HepG2 (cell line): Measurements from ENCODE around the gene SCAF11. TPM values are rescaled to one million over a fixed set of nuclear protein-coding genes. Genes with fewer than 3 reads are reported as not detected.

Experiments
- HMG20B ChIP-seq: conservative IDR thresholded peaks from 2 replicates; pipeline ENCODE4 v1.6.1; 2016; ENCODE audit warnings: missing genetic modification reagents, missing compliant biosample characterization
- HNRNPLL ChIP-seq: fragments of 200-400 bp; formaldehyde crosslinking; IDR thresholded peaks from 2 replicates; pipeline ENCODE4 v1.6.1; 2017; ENCODE audit warnings: mild to moderate bottlenecking, low read depth, low read length; ENCODE audit not compliant: poor library complexity, severe bottlenecking
- HOXA9 ChIP-seq: sonication (generic); formaldehyde crosslinking; IDR thresholded peaks from 2 replicates; pipeline ENCODE4 v1.8.1; 2022; ENCODE audit warnings: missing genetic modification reagents, mild to moderate bottlenecking, moderate library complexity, borderline replicate concordance
- IRF9 ChIP-seq: sonication (generic); formaldehyde crosslinking; IDR thresholded peaks from 2 replicates; pipeline ENCODE4 v1.8.0; 2022; ENCODE audit warnings: missing genetic modification reagents, mild to moderate bottlenecking, borderline replicate concordance
- MAFG ChIP-seq: sonication (generic); formaldehyde crosslinking; IDR thresholded peaks from 2 replicates; pipeline ENCODE4 v1.5.1; 2020; ENCODE audit warnings: mild to moderate bottlenecking, missing genetic modification reagents
- MED1 ChIP-seq: sonication (generic); formaldehyde crosslinking; IDR thresholded peaks from 2 replicates; pipeline ENCODE4 v1.4.0; 2020; ENCODE audit warnings: missing genetic modification reagents
- MEF2D ChIP-seq: sonication (generic); formaldehyde crosslinking; IDR thresholded peaks from 2 replicates; pipeline ENCODE4 v1.5.1; 2020; ENCODE audit warnings: mild to moderate bottlenecking, missing genetic modification reagents
- MLX ChIP-seq: IDR thresholded peaks from 2 replicates; pipeline ENCODE4 v1.6.1; 2016
- MTA1 ChIP-seq: sonication (generic); formaldehyde crosslinking; IDR thresholded peaks from 2 replicates; pipeline ENCODE4 v1.4.0; 2020; ENCODE audit warnings: missing genetic modification reagents, mild to moderate bottlenecking, borderline replicate concordance
- NFATC3 ChIP-seq: sonication (generic); formaldehyde crosslinking; IDR thresholded peaks from 2 replicates; pipeline ENCODE4 v1.5.1; 2020; ENCODE audit warnings: mild to moderate bottlenecking, missing genetic modification reagents
- PLSCR1 ChIP-seq: sonication (generic); formaldehyde crosslinking; IDR thresholded peaks from 2 replicates; pipeline ENCODE4 v1.5.0; 2020; ENCODE audit warnings: missing genetic modification reagents, mild to moderate bottlenecking, borderline replicate concordance
- RBM22 ChIP-seq: fragments of 200-400 bp; formaldehyde crosslinking; optimal IDR thresholded peaks from 2 replicates; pipeline ENCODE3; 2017; ENCODE audit warnings: mild to moderate bottlenecking, low read length, moderate library complexity
- SIN3B ChIP-seq: fragments of 150-350 bp; IDR thresholded peaks from 2 replicates; pipeline ENCODE4 v1.6.1; 2014; ENCODE audit warnings: low read length
- SMAD9 ChIP-seq: sonication (generic); formaldehyde crosslinking; IDR thresholded peaks from 2 replicates; pipeline ENCODE4 v1.5.1; 2020; ENCODE audit warnings: mild to moderate bottlenecking, missing genetic modification reagents
- SP4 ChIP-seq: sonication (generic); formaldehyde crosslinking; IDR thresholded peaks from 2 replicates; pipeline ENCODE4 v1.8.1; 2023; ENCODE audit warnings: mild to moderate bottlenecking, missing genetic modification reagents
- STAG1 ChIP-seq: sonication (generic); formaldehyde crosslinking; IDR thresholded peaks from 2 replicates; pipeline ENCODE4 v1.4.0; 2020; ENCODE audit warnings: missing genetic modification reagents
- ZBTB2 ChIP-seq: sonication (generic); formaldehyde crosslinking; IDR thresholded peaks from 2 replicates; pipeline ENCODE4 v1.8.0; 2022; ENCODE audit warnings: low read depth, missing genetic modification reagents
- ZBTB21 ChIP-seq: sonication (generic); formaldehyde crosslinking; IDR thresholded peaks from 2 replicates; pipeline ENCODE4 v1.4.0; 2020; ENCODE audit warnings: missing genetic modification reagents
- ZFP1 ChIP-seq: IDR thresholded peaks from 2 replicates; pipeline ENCODE4 v1.6.1; 2016
- ZNF256 ChIP-seq: sonication (generic); formaldehyde crosslinking; conservative IDR thresholded peaks from 2 replicates; pipeline ENCODE4 v1.4.0; 2020; ENCODE audit warnings: missing genetic modification reagents
- ZNF264 ChIP-seq: sonication (generic); formaldehyde crosslinking; IDR thresholded peaks from 2 replicates; pipeline ENCODE4 v1.4.0; 2020; ENCODE audit warnings: missing genetic modification reagents
- ZNF282 ChIP-seq: fragments of 450-650 bp; IDR thresholded peaks from 2 replicates; pipeline ENCODE4 v1.6.1; 2018; ENCODE audit not compliant: partially characterized antibody
- ZNF326 ChIP-seq: sonication (generic); formaldehyde crosslinking; IDR thresholded peaks from 2 replicates; pipeline ENCODE4 v1.4.0; 2020; ENCODE audit warnings: missing genetic modification reagents, borderline replicate concordance
- ZNF451 ChIP-seq: sonication (generic); formaldehyde crosslinking; IDR thresholded peaks from 2 replicates; pipeline ENCODE4 v1.5.0; 2020; ENCODE audit warnings: mild to moderate bottlenecking, missing genetic modification reagents
- ZNF552 ChIP-seq: sonication (generic); formaldehyde crosslinking; IDR thresholded peaks from 2 replicates; pipeline ENCODE4 v1.9.0; 2022; ENCODE audit warnings: missing genetic modification reagents, mild to moderate bottlenecking, borderline replicate concordance
- ZNF776 ChIP-seq: sonication (generic); formaldehyde crosslinking; IDR thresholded peaks from 2 replicates; pipeline ENCODE4 v1.4.0; 2020; ENCODE audit warnings: mild to moderate bottlenecking, missing genetic modification reagents
- ZNF878 ChIP-seq: sonication (generic); formaldehyde crosslinking; IDR thresholded peaks from 2 replicates; pipeline ENCODE4 v1.8.1; 2023; ENCODE audit warnings: mild to moderate bottlenecking, missing genetic modification reagents, moderate library complexity
- ZSCAN21 ChIP-seq: sonication (generic); formaldehyde crosslinking; IDR thresholded peaks from 2 replicates; pipeline ENCODE4 v1.8.0; 2022; ENCODE audit warnings: mild to moderate bottlenecking, missing genetic modification reagents, moderate library complexity, borderline replicate concordance
- polyA plus RNA-seq, 8 experiments: library from polyadenylated mRNA; depleted of rRNA in 3 of 8; stranded (reverse) in 7 of 8; unstranded in 1 of 8; fragments of >200 nt; fragmentation: Illumina TruSeq in 4 of 8; extraction: Trizol in 4 of 8; gene quantifications; 2 replicates each; pipeline versions ENCODE4 v1.2.1 to v1.2.3, GENCODE V29; 2011 to 2016; ENCODE audit warnings: low read depth in 4 of 8, missing spikeins in 1 of 8, mixed read lengths in 1 of 8; ENCODE audit not compliant: insufficient read depth in 1 of 8
- total RNA-seq, 5 experiments: library from RNA; depleted of rRNA; stranded (reverse); fragments of >200 nt; fragmentation: Illumina TruSeq; extraction: Trizol; gene quantifications; 2 replicates each; pipeline ENCODE4 v1.2.3, GENCODE V29; 2016; ENCODE audit warnings: low read depth in 1 of 5

The SCAF11 gene
- total and polyA plus RNA-seq, 2 of the 13 experiments (the other 11 are each of a cell fraction or from before 2014, with no cell fraction given), result 26.9 to 38.3 TPM

DNA sequence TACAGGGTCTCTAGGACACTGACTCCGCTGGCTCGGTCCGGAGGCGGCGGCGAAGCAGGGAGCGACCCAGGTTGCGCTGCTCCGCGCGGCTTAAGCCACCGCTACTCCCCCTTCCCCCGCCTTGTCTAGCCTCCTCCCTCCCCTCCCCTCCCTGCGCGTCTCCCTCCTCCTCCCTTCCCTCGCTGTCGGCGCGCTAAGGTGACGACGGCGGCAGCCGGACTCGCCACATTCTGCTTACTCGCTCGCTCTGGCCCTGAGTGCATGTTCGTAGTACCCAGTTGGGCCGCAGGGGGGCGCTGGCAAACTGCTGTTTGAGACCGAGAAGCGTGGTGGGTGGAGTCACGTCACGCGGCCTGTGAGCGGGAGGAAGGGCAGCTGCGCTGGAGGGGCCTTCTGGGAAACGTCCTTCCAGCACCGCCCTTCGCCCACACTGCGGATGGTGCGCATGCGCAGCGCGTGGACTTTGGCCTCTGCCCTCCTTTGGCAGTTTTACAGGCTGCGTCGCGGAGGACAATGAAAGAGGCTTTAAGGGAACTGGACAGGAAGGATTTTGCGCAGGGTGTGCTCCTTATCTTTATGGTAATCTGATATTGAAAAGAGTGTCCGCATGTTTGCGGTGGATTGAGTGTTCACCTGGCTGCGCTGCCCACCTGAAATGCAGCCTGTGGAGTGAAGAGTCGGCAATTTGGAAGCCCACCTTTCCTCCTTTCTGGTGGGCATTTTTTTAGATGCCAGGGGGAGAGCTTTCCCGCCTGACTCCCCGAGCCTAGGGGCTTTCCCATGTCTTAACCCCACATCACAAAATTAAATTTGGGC lies at the start of gene SCAF11 (continued):
- peak; percentile 47; the same call in 1 of the 2 replicates for TF ChIP-seq IRF9 (CRISPR knock-in tag)
- peak; percentile 39; the same call in 1 of the 2 replicates for TF ChIP-seq ZBTB21
- no peak for TF ChIP-seq ZNF282
- TF ChIP-seq ZNF264 (CRISPR knock-in tag), result peak; percentile 89
- no peak for TF ChIP-seq ZNF326
- TF ChIP-seq PLSCR1, result no peak
- peak; percentile 89 for TF ChIP-seq ZFP1
- TF ChIP-seq RBM22, result peak; percentile 46
- TF ChIP-seq ZSCAN21 (CRISPR knock-in tag), result peak; percentile 91; the same call in 1 of the 2 replicates
- peak; percentile 47; the same call in 1 of the 2 replicates for TF ChIP-seq HOXA9
- peak; percentile 86 for TF ChIP-seq ZNF552 (CRISPR knock-in tag)
- TF ChIP-seq NFATC3 (CRISPR knock-in tag), result peak; percentile 67; the same call in 1 of the 2 replicates
- TF ChIP-seq MEF2D (CRISPR knock-in tag), result peak; percentile 53; the same call in 1 of the 2 replicates
- TF ChIP-seq MAFG, result peak; percentile 31; the same call in 1 of the 2 replicates
- peak; percentile 80 for TF ChIP-seq STAG1
- TF ChIP-seq MLX, result peak; percentile 88
- TF ChIP-seq SIN3B, result peak; percentile 83
- TF ChIP-seq ZBTB2, result peak; percentile 72; the same call in 1 of the 2 replicates
- TF ChIP-seq ZNF256 (CRISPR knock-in tag), result peak; percentile 93
- TF ChIP-seq HMG20B (CRISPR knock-in tag), result peak; percentile 47
- TF ChIP-seq ZNF776, result peak; percentile 73; the same call in 1 of the 2 replicates
- TF ChIP-seq SP4, result peak; percentile 94
- peak; percentile 83; the same call in 1 of the 2 replicates for TF ChIP-seq MTA1
- TF ChIP-seq SMAD9 (CRISPR knock-in tag), result 0 out of 2 replicates have a peak, but pooled peaks have one; percentile 39
- peak; percentile 86 for TF ChIP-seq HNRNPLL
- peak; percentile 97 for TF ChIP-seq ZNF878
- peak; percentile 92 for TF ChIP-seq MED1 (CRISPR knock-in tag)
- 0 out of 2 replicates have a peak, but pooled peaks have one; percentile 67 for TF ChIP-seq ZNF451 (CRISPR knock-in tag)
